Naive B cell (primary cell): ENCODE data around the gene PVR. TPM values are rescaled to one million over a fixed set of nuclear protein-coding genes. Genes with fewer than 3 reads are reported as not detected.
"Not testable (repeated sequence)": the region's sequence is repeated elsewhere in the genome, so short reads cannot be mapped to it uniquely, and the experiment has no call there.

ENCODE experiments used
- ATAC-seq, 2 donors: fragments of 150-1000 bp; cut with Tn5 transposase; 2 replicates each; pipeline ENCODE4 v1.10.0; 2021; ENCODE audit warnings: low read depth in 2 of 2, mild to moderate bottlenecking in 2 of 2, moderate library complexity in 2 of 2
- DNase-seq: peaks from one replicate; pipeline ENCODE4 v3.0.0; 2022
- H3K27ac Mint-ChIP-seq, 6 donors: one replicate each; pipeline ENCODE4 v1.8.0; 2020 to 2022; ENCODE audit warnings: mild to moderate bottlenecking in 6 of 6, mixed read lengths in 6 of 6, moderate library complexity in 5 of 6, inconsistent platforms in 2 of 6
- H3K27me3 Mint-ChIP-seq, 3 donors: one replicate each; pipeline ENCODE4 v1.8.0; 2021 to 2022; ENCODE audit warnings: mixed read lengths in 3 of 3, mild to moderate bottlenecking in 1 of 3
- H3K36me3 Mint-ChIP-seq, 2 donors: one replicate each; pipeline ENCODE4 v1.8.0; 2020 to 2022; ENCODE audit warnings: mixed read lengths in 2 of 2, inconsistent platforms in 1 of 2, mild to moderate bottlenecking in 1 of 2
- H3K4me1 Mint-ChIP-seq, 3 donors: one replicate each; pipeline ENCODE4 v1.8.0; 2020 to 2022; ENCODE audit warnings: mixed read lengths in 3 of 3, inconsistent platforms in 1 of 3, mild to moderate bottlenecking in 1 of 3, moderate library complexity in 1 of 3
- H3K4me3 Mint-ChIP-seq, 8 donors: one replicate each; pipeline ENCODE4 v1.8.0; 2020 to 2022; ENCODE audit warnings: mild to moderate bottlenecking in 8 of 8, mixed read lengths in 8 of 8, moderate library complexity in 8 of 8, inconsistent platforms in 2 of 8
- H3K9me3 Mint-ChIP-seq, 7 donors: one replicate each; pipeline ENCODE4 v1.8.0; 2020 to 2022; ENCODE audit warnings: mixed read lengths in 7 of 7, mild to moderate bottlenecking in 5 of 7, inconsistent platforms in 2 of 7, moderate library complexity in 1 of 7
- polyA plus RNA-seq, 6 donors: library from polyadenylated mRNA; unstranded; fragments of 300-500 nt; fragmentation: Illumina TruSeq; gene quantifications; one replicate each; pipeline ENCODE4 v1.2.3, GENCODE V29; 2021; ENCODE audit warnings: low read depth in 6 of 6

Gene PVR
- polyA plus RNA-seq, 6 donors from 2014 or later, result not detected

- DNase-seq, result no peak
- H3K27ac Mint-ChIP-seq, result no peak overlapping the region
- H3K4me1 Mint-ChIP-seq, result peaks cover 0 to 4% (median 0%) of the 10 kb centered on the region in 3 donors
- ATAC-seq, result no peak
- no peaks in the 10 kb centered on the region for H3K9me3 Mint-ChIP-seq
- H3K27me3 Mint-ChIP-seq, result peaks cover 4 to 9% (median 8%) of the 10 kb centered on the region in 3 donors
- H3K36me3 Mint-ChIP-seq, result no peaks in the 10 kb centered on the region
- H3K4me3 Mint-ChIP-seq, result peak overlapping the region in 1 of 8 donors; percentile 66
Observed at GRCh38 chr19:44705502-44706010, 61.8 kb downstream of the PVR start.

DNA sequence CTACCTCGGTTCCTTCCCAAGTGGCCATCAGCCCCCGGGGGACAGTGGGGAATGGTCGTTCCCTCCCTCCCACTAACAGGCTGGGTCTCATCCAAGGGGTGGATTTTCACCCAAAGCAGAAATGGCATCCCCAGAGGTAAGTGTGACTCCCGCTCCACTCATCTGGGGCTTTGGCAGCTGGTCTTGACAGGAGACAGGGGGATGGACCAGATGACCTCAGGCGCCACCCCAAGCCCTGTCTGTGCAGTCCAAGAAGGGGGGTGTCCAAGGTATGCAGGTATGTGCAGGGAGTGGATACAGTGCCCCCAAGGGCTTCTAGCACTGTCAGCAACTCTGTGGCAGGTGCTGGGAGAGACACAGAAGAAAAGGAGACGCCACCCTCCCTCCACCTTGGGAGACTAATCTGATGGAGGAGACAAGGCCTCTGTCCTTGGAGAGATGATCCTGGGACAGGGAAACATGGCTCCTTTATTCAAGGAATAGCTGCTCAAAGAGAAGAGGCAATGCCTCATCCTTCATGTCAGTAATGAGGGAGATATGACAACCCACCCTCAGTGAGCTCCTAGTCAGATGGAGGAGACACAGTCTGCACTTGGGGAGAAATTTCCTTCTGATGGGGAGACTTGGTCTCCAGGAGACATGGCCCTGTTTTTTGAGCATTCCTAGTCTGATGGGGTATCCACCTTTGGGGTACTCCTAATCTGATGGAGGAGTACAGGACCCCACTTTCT lies 63.0 kb downstream of the PVR start:
- H3K27me3 Mint-ChIP-seq, result peaks cover 4 to 16% (median 16%) of the 10 kb centered on the region in 3 donors
- no peak overlapping the region for H3K4me3 Mint-ChIP-seq
- H3K27ac Mint-ChIP-seq, result peak overlapping the region in 1 of 6 donors; percentile 56
- H3K4me1 Mint-ChIP-seq, result peaks cover 0 to 10% (median 0%) of the 10 kb centered on the region in 3 donors
- ATAC-seq, result no peak
- no peaks in the 10 kb centered on the region for H3K9me3 Mint-ChIP-seq
- H3K36me3 Mint-ChIP-seq, result no peaks in the 10 kb centered on the region
- DNase-seq, result no peak

DNA sequence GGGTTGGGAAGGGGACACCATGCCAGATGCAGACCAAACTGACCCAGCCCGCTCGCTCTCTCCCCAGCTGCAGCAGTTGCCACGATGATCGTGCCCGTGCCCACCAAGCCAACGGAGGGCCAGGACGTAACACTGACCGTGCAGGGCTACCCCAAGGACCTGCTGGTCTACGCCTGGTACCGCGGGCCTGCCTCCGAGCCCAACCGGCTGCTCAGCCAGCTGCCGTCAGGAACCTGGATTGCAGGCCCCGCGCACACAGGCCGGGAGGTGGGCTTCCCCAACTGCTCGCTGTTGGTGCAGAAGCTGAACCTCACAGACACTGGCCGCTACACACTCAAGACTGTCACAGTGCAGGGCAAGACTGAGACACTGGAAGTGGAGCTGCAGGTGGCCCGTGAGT lies 64.1 kb downstream of the PVR start:
- no peak overlapping the region for H3K27ac Mint-ChIP-seq
- no peak overlapping the region for H3K4me3 Mint-ChIP-seq
- ATAC-seq, result no peak
- H3K27me3 Mint-ChIP-seq, result peaks cover 3 to 16% (median 16%) of the 10 kb centered on the region in 3 donors
- H3K9me3 Mint-ChIP-seq, result no peaks in the 10 kb centered on the region
- peaks cover 0 to 10% (median 0%) of the 10 kb centered on the region in 3 donors for H3K4me1 Mint-ChIP-seq
- H3K36me3 Mint-ChIP-seq, result no peaks in the 10 kb centered on the region
- no peak for DNase-seq

DNA sequence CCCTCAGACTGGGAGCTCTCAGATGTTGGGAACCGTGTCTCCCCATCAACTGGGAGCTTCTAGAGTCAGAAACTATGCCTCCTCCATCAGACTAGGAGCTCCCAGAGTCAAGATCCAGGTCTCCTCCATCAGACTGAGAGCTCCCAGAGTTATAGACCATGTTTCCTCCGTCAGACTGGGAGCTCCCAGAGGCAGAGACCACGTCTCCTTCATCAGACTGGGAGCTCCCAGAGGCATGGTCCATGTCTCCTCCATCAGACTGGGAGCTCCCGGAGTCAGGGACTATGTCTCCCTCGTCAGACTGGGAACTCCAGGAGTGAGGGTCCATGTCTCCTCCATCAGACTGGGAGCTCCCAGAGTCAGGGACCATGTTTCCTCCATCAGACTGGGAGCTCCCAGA lies 65.2 kb downstream of the PVR start:
- peaks cover 0 to 16% (median 16%) of the 10 kb centered on the region in 3 donors for H3K27me3 Mint-ChIP-seq
- ATAC-seq (no peak), DNase-seq (no peak)
- H3K4me3 Mint-ChIP-seq, result no peak overlapping the region
- peaks cover 0 to 10% (median 0%) of the 10 kb centered on the region in 3 donors for H3K4me1 Mint-ChIP-seq
- no peaks in the 10 kb centered on the region for H3K36me3 Mint-ChIP-seq
- peaks cover 0 to under 1% (median 0%) of the 10 kb centered on the region in 7 donors for H3K9me3 Mint-ChIP-seq
- H3K27ac Mint-ChIP-seq, result no peak overlapping the region

- not testable (repeated sequence) for H3K36me3 Mint-ChIP-seq, H3K9me3 Mint-ChIP-seq, H3K27ac Mint-ChIP-seq, ATAC-seq, DNase-seq, H3K4me3 Mint-ChIP-seq
- H3K27me3 Mint-ChIP-seq, result peaks cover 0 to 16% (median 16%) of the 10 kb centered on the region in 3 donors
- H3K4me1 Mint-ChIP-seq, result peaks cover 0 to 10% (median 0%) of the 10 kb centered on the region in 3 donors
Observed at GRCh38 chr19:44709434-44710266, 65.9 kb downstream of the PVR start.

DNA sequence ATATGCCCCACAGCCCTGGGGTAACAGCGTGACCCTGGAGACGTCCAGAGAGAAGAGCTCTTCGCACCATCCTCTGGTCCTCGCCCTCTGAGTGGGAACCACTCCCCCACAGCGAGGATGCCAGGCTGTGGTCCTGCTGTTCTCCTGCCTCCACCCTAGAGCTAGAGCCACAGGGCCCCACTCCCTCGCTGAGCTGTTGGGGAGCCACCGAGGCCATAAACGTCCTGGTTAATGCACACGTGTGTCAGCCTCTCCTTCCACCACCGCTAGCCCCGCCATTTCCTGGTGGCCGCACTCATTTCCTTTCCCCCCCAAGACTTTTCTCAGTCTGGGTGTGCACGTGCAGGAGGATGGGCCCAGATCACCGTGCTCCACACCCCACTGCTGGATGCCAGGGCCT lies 66.8 kb downstream of the PVR start:
- ATAC-seq (no peak), DNase-seq (no peak)
- H3K36me3 Mint-ChIP-seq, result peaks cover 0 to 9% of the 10 kb centered on the region in 2 donors
- peaks cover 3 to 21% (median 16%) of the 10 kb centered on the region in 3 donors for H3K27me3 Mint-ChIP-seq
- H3K27ac Mint-ChIP-seq, result no peak overlapping the region
- peaks cover 3 to 16% (median 14%) of the 10 kb centered on the region in 7 donors for H3K9me3 Mint-ChIP-seq
- peaks cover 0 to 10% (median 0%) of the 10 kb centered on the region in 3 donors for H3K4me1 Mint-ChIP-seq
- no peak overlapping the region for H3K4me3 Mint-ChIP-seq

- peaks cover 0 to 9% of the 10 kb centered on the region in 2 donors for H3K36me3 Mint-ChIP-seq
- H3K4me3 Mint-ChIP-seq, result no peak overlapping the region
- DNase-seq (no peak), ATAC-seq (no peak)
- peaks cover 0 to 10% (median 0%) of the 10 kb centered on the region in 3 donors for H3K4me1 Mint-ChIP-seq
- peaks cover 4 to 20% (median 18%) of the 10 kb centered on the region in 7 donors for H3K9me3 Mint-ChIP-seq
- H3K27ac Mint-ChIP-seq, result peak overlapping the region in 1 of 6 donors; percentile 14
- peaks cover 5 to 21% (median 16%) of the 10 kb centered on the region in 3 donors for H3K27me3 Mint-ChIP-seq
Observed at GRCh38 chr19:44712864-44713515, 69.3 kb downstream of the PVR start.

Other genes with a start within 250 kb of the PVR start
- 10 to 100 TPM in 2 of 6 donors, 1 to 10 TPM in 4; 5.3 to 10.7 (median 8.2) TPM for gene ZNF285, start 242.3 kb upstream of the PVR start, polyA plus RNA-seq
- 1 to 10 TPM; 1.5 to 6.7 (median 2.3) TPM for gene ZNF229, start 195.4 kb upstream of the PVR start, polyA plus RNA-seq
- 10 to 100 TPM in 4 of 6 donors, 1 to 10 TPM in 2; 3.0 to 16.5 (median 11.9) TPM for gene ZNF180, start 143.4 kb upstream of the PVR start, polyA plus RNA-seq
- not detected for gene CEACAM20, start 114.2 kb upstream of the PVR start, polyA plus RNA-seq
- gene IGSF23, start 30.3 kb upstream of the PVR start, polyA plus RNA-seq, result not detected
- not detected for gene CEACAM19, start 27.6 kb downstream of the PVR start, polyA plus RNA-seq
- not detected for gene CEACAM16, start 55.2 kb downstream of the PVR start, polyA plus RNA-seq
- gene BCL3, start 104.8 kb downstream of the PVR start, polyA plus RNA-seq, result 10 to 100 TPM in 5 of 6 donors, 1 to 10 TPM in 1; 8.2 to 17.4 (median 14.1) TPM
- not detected for gene CBLC, start 134.0 kb downstream of the PVR start, polyA plus RNA-seq
- not detected for gene BCAM, start 165.2 kb downstream of the PVR start, polyA plus RNA-seq
- not detected for gene NECTIN2, start 202.4 kb downstream of the PVR start, polyA plus RNA-seq
- gene TOMM40, start 247.3 kb downstream of the PVR start, polyA plus RNA-seq, result 10 to 100 TPM; 21.3 to 36.2 (median 25.8) TPM